HepG2 (cell line): ENCODE measurements around the gene SSNA1. TPM values are rescaled to one million over a fixed set of nuclear protein-coding genes. Genes with fewer than 3 reads are reported as not detected.

Source experiments
- ATAC-seq: fragments of 200-7000 bp; cut with Tn5 transposase; 3 replicates; pipeline ENCODE4 v1.9.1; 2020; ENCODE audit warnings: mild to moderate bottlenecking, moderate library complexity
- BruUV-seq: library from RNA; stranded (reverse); fragments of 400-500 nt; replicated peaks from 2 replicates; lab custom pipeline; 2021; lab: Mats Ljungman, UMichigan
- CTCF ChIA-PET: fragments of 300-600 bp; formaldehyde crosslinking; extraction: SDS; loops from one replicate; lab custom pipeline; 2021; ENCODE audit warnings: low total read pairs, inconsistent platforms, low intra/inter-chr PET ratio; lab: Yijun Ruan, JAX
- POLR2A ChIA-PET: fragments of 350-600 bp; sonication (Branson Sonifier 250); formaldehyde crosslinking; loops from one replicate; lab custom pipeline; 2020; ENCODE audit warnings: antibody characterized with exemption, inconsistent platforms; lab: Yijun Ruan, JAX
- DNase-seq: peaks from one replicate; pipeline ENCODE4 v3.0.0-alpha.2; 2015; ENCODE audit warnings: low spot score
- FAIRE-seq: peaks from 3 replicates; lab custom pipeline; 2011; peaks lifted over from hg19 to GRCh38; lab: Jason Lieb, UNC
- H2AFZ ChIP-seq: one replicate; pipeline ENCODE4 v1.6.1; 2011; ENCODE audit warnings: low read length, inconsistent platforms
- H3K27ac ChIP-seq: fragments of 300-600 bp; 3 replicates; pipeline ENCODE4 v1.8.0; 2011; ENCODE audit warnings: mixed run types, mild to moderate bottlenecking, mixed read lengths, low read length, inconsistent platforms; ENCODE audit not compliant: insufficient read depth; ENCODE audit errors: extremely low read length
- H3K27me3 ChIP-seq, 2 experiments: fragments of 200-600 bp in 1 of 2; 2 replicates in 1 of 2; 3 replicates in 1 of 2; pipeline versions ENCODE4 v1.6.0 to v1.8.0; 2011; ENCODE audit warnings: low read length in 2 of 2, mild to moderate bottlenecking in 2 of 2, moderate library complexity in 2 of 2, inconsistent platforms in 1 of 2; ENCODE audit not compliant: insufficient read depth in 2 of 2, control insufficient read depth in 1 of 2
- H3K36me3 ChIP-seq, 2 experiments: fragments of 200-600 bp in 1 of 2; replicated peaks in 1 of 2; 2 replicates in 1 of 2; 3 replicates in 1 of 2; pipeline versions ENCODE4 v1.5.1 to v1.8.0; 2011; ENCODE audit warnings: low read length in 2 of 2, inconsistent platforms in 1 of 2; ENCODE audit not compliant: insufficient read depth in 2 of 2, control insufficient read depth in 1 of 2
- H3K4me1 ChIP-seq: 2 replicates; pipeline ENCODE4 v1.5.1; 2012; ENCODE audit warnings: low read length, inconsistent platforms; ENCODE audit not compliant: insufficient read depth
- H3K4me2 ChIP-seq: 2 replicates; pipeline ENCODE4 v1.6.0; 2011; ENCODE audit warnings: low read depth, low read length, inconsistent platforms
- H3K4me3 ChIP-seq, 3 experiments: fragments of 200-600 bp in 1 of 3; sonication (generic), shearing (Covaris generic) in 1 of 3; replicated peaks in 1 of 3; 2 replicates each; pipeline ENCODE4 v1.5.1; 2011 to 2016; ENCODE audit warnings: low read length in 3 of 3, inconsistent platforms in 2 of 3, low read depth in 2 of 3, mild to moderate bottlenecking in 2 of 3, control low read depth in 1 of 3, mixed read lengths in 1 of 3; ENCODE audit not compliant: insufficient read depth in 1 of 3
- H3K79me2 ChIP-seq: one replicate; pipeline ENCODE4 v1.6.1; 2011; ENCODE audit warnings: low read length, inconsistent platforms; ENCODE audit not compliant: insufficient read depth
- H3K9ac ChIP-seq: 2 replicates; pipeline ENCODE4 v1.6.0; 2011; ENCODE audit warnings: mild to moderate bottlenecking, low read depth, low read length, inconsistent platforms; ENCODE audit not compliant: insufficient read depth
- H3K9me3 ChIP-seq: 2 replicates; pipeline ENCODE4 v1.5.1; 2012; ENCODE audit warnings: mild to moderate bottlenecking, low read length
- H4K20me1 ChIP-seq: 2 replicates; pipeline ENCODE4 v1.6.0; 2011; ENCODE audit warnings: inconsistent platforms, mild to moderate bottlenecking, low read length, moderate library complexity; ENCODE audit not compliant: insufficient read depth
- EZH2 ChIP-seq: conservative IDR thresholded peaks from 2 replicates; pipeline ENCODE4 v1.6.1; 2012; ENCODE audit warnings: mild to moderate bottlenecking, low read depth, low read length, moderate library complexity
- GABPB1 ChIP-seq: IDR thresholded peaks from 2 replicates; pipeline ENCODE4 v1.6.1; 2016; ENCODE audit warnings: mild to moderate bottlenecking, missing genetic modification reagents, moderate library complexity, missing compliant biosample characterization
- GMEB1 ChIP-seq: sonication (generic); formaldehyde crosslinking; IDR thresholded peaks from 2 replicates; pipeline ENCODE4 v1.5.1; 2020; ENCODE audit warnings: missing genetic modification reagents, mild to moderate bottlenecking, borderline replicate concordance
- HHEX ChIP-seq: IDR thresholded peaks from 2 replicates; pipeline ENCODE4 v1.6.1; 2016; ENCODE audit warnings: control low read depth
- NR2C2 ChIP-seq: sonication (generic); formaldehyde crosslinking; IDR thresholded peaks from 2 replicates; pipeline ENCODE4 v1.4.0; 2020; ENCODE audit warnings: missing genetic modification reagents, mild to moderate bottlenecking, moderate library complexity, borderline replicate concordance
- PAWR ChIP-seq: sonication (generic); formaldehyde crosslinking; IDR thresholded peaks from 2 replicates; pipeline ENCODE4 v1.4.0; 2020; ENCODE audit warnings: missing genetic modification reagents, mild to moderate bottlenecking, borderline replicate concordance
- RCOR2 ChIP-seq: IDR thresholded peaks from 2 replicates; pipeline ENCODE4 v1.6.1; 2016; ENCODE audit warnings: missing biosample characterization, missing genetic modification reagents
- RXRA ChIP-seq: sonication (generic); formaldehyde crosslinking; IDR thresholded peaks from 2 replicates; pipeline ENCODE4 v1.5.1; 2020; ENCODE audit warnings: missing genetic modification reagents
- STAT6 ChIP-seq: sonication (generic); formaldehyde crosslinking; IDR thresholded peaks from 2 replicates; pipeline ENCODE4 v1.4.0; 2020; ENCODE audit warnings: missing genetic modification reagents, mild to moderate bottlenecking, borderline replicate concordance
- TOPORS ChIP-seq: sonication (generic); formaldehyde crosslinking; IDR thresholded peaks from 2 replicates; pipeline ENCODE4 v1.8.0; 2023; ENCODE audit warnings: mild to moderate bottlenecking, missing genetic modification reagents
- ZNF264 ChIP-seq: sonication (generic); formaldehyde crosslinking; IDR thresholded peaks from 2 replicates; pipeline ENCODE4 v1.4.0; 2020; ENCODE audit warnings: missing genetic modification reagents
- ZNF275 ChIP-seq: sonication (generic); formaldehyde crosslinking; IDR thresholded peaks from 2 replicates; pipeline ENCODE4 v1.8.0; 2022; ENCODE audit warnings: missing genetic modification reagents, mild to moderate bottlenecking, inconsistent platforms, borderline replicate concordance
- ZNF414 ChIP-seq: sonication (generic); formaldehyde crosslinking; IDR thresholded peaks from 2 replicates; pipeline ENCODE4 v1.5.0; 2020; ENCODE audit warnings: missing genetic modification reagents
- ZNF441 ChIP-seq: sonication (generic); formaldehyde crosslinking; IDR thresholded peaks from 2 replicates; pipeline ENCODE4 v1.7.0; 2021; ENCODE audit warnings: missing genetic modification reagents, borderline replicate concordance
- ZNF556 ChIP-seq: sonication (generic); formaldehyde crosslinking; IDR thresholded peaks from 2 replicates; pipeline ENCODE4 v1.4.0; 2020; ENCODE audit warnings: mild to moderate bottlenecking, missing genetic modification reagents, borderline replicate concordance
- WGBS: methylation state at CpG from one replicate; pipeline ENCODE4 v1.1.6; 2017; ENCODE audit warnings: low lambda C conversion rate; 5-methylcytosine and 5-hydroxymethylcytosine counted together
- in situ Hi-C: cut with HindIII; loops from 2 replicates; pipeline ENCODE4 v1.10.0; 2017; ENCODE audit warnings: low pct_unique_long_range_greater_than_20kb; ENCODE audit not compliant: extremely low pct_ligation_motif_present
- intact Hi-C: fragments of 100-400 bp; cut with micrococcal nuclease; formaldehyde crosslinking; loops from one replicate; pipeline ENCODE4 v1.10.0; 2022; ENCODE audit not compliant: unreplicated experiment
- polyA plus RNA-seq, 8 experiments: library from polyadenylated mRNA; depleted of rRNA in 3 of 8; stranded (reverse) in 7 of 8; unstranded in 1 of 8; fragments of >200 nt; fragmentation: Illumina TruSeq in 4 of 8; extraction: Trizol in 4 of 8; gene quantifications; 2 replicates each; pipeline versions ENCODE4 v1.2.1 to v1.2.3, GENCODE V29; 2011 to 2016; ENCODE audit warnings: low read depth in 4 of 8, missing spikeins in 1 of 8, mixed read lengths in 1 of 8; ENCODE audit not compliant: insufficient read depth in 1 of 8
- total RNA-seq, 5 experiments: library from RNA; depleted of rRNA; stranded (reverse); fragments of >200 nt; fragmentation: Illumina TruSeq; extraction: Trizol; gene quantifications; 2 replicates each; pipeline ENCODE4 v1.2.3, GENCODE V29; 2016; ENCODE audit warnings: low read depth in 1 of 5

Gene SSNA1
- total and polyA plus RNA-seq, 2 of the 13 experiments (the other 11 are each of a cell fraction or from before 2014, with no cell fraction given) = 35.9 to 49.4 TPM

GRCh38 chr9:137167747-137168572 lies 20.5 kb upstream of the SSNA1 start:
- H4K20me1 ChIP-seq = no peaks in the 10 kb centered on the region
- H3K4me1 ChIP-seq = peaks cover 9% of the 10 kb centered on the region
- H3K9me3 ChIP-seq = no peaks in the 10 kb centered on the region
- POLR2A ChIA-PET = interaction anchor here (1.0 to 1.6 kb wide), 4 partner anchors 21 to 109 kb away, joined by 3 to 4 read pairs (median 4); partner anchors contain the start of gene RNF224
- in situ Hi-C loops = no loop called here
- no peak overlapping the region for H3K27ac ChIP-seq
- intact Hi-C loops = no loop called here
- no peak overlapping the region for H2AFZ ChIP-seq
- CTCF ChIA-PET = no interaction called here
- BruUV-seq = no TSS peak
- FAIRE-seq (no peak), ATAC-seq (peak; percentile 8), DNase-seq (no peak)
- H3K4me2 ChIP-seq = peak overlapping the region; percentile 76
- H3K4me3 ChIP-seq = peak overlapping the region in 2 of 3 experiments; percentile 31 to 65; a peak in 3 of 6 replicates
- WGBS = 2% methylated on average over 22 of the region's 57 CpGs
- H3K27me3 ChIP-seq = peaks cover 11 to 84% of the 10 kb centered on the region in 2 experiments; a peak in 3 of 5 replicates
- H3K9ac ChIP-seq = no peak overlapping the region
- H3K36me3 ChIP-seq = no peaks in the 10 kb centered on the region
- H3K79me2 ChIP-seq = no peaks in the 10 kb centered on the region
- TF ChIP-seq ZNF275 (CRISPR knock-in tag) (no peak), ZNF556 (CRISPR knock-in tag) (0 out of 2 replicates have a peak, but pooled peaks have one; percentile 19), GMEB1 (CRISPR knock-in tag) (no peak), RCOR2 (CRISPR knock-in tag) (no peak), PAWR (CRISPR knock-in tag) (no peak), ZNF414 (CRISPR knock-in tag) (no peak), STAT6 (CRISPR knock-in tag) (no peak), NR2C2 (CRISPR knock-in tag) (peak; percentile 42; the same call in 1 of the 2 replicates), ZNF441 (CRISPR knock-in tag) (no peak), EZH2 (peak; percentile 83), RXRA (CRISPR knock-in tag) (peak; percentile 35; the same call in 1 of the 2 replicates), GABPB1 (no peak; the same call in 1 of the 2 replicates), TOPORS (CRISPR knock-in tag) (no peak), ZNF264 (no peak), HHEX (CRISPR knock-in tag) (no peak)
